GM23338 (cell line): ENCODE measurements around the gene ZMYND8. TPM values are rescaled to one million over a fixed set of nuclear protein-coding genes. Genes with fewer than 3 reads are reported as not detected.

Experiments used
- ATAC-seq: fragments of 200-7000 bp; cut with Tn5 transposase; 3 replicates; pipeline ENCODE4 v1.9.1; 2020
- DNase-seq: peaks from one replicate; pipeline ENCODE4 v3.0.0-alpha.2; 2015; ENCODE audit warnings: low spot score
- H2AFZ ChIP-seq: fragments of 200-600 bp; sonication (generic); 2 replicates; pipeline ENCODE4 v1.8.0; 2016; ENCODE audit warnings: antibody characterized with exemption, mild to moderate bottlenecking, moderate library complexity
- H3F3A ChIP-seq: fragments of 200-600 bp; sonication (generic); replicated peaks from 2 replicates; pipeline ENCODE4 v1.8.0; 2017; ENCODE audit warnings: antibody characterized with exemption, mixed run types, low read depth
- H3K27ac ChIP-seq: fragments of 200-600 bp; sonication (generic); 2 replicates; pipeline ENCODE4 v1.6.1; 2016; ENCODE audit warnings: low read depth
- H3K27me3 ChIP-seq: fragments of 200-600 bp; sonication (generic); 2 replicates; pipeline ENCODE4 v1.8.0; 2016; ENCODE audit warnings: mild to moderate bottlenecking, mixed run types, moderate library complexity; ENCODE audit not compliant: insufficient read depth
- H3K36me3 ChIP-seq: fragments of 200-600 bp; sonication (generic); 2 replicates; pipeline ENCODE4 v1.8.0; 2016; ENCODE audit warnings: mild to moderate bottlenecking; ENCODE audit not compliant: insufficient read depth
- H3K4me1 ChIP-seq: fragments of 200-600 bp; sonication (generic); 2 replicates; pipeline ENCODE4 v1.8.0; 2016; ENCODE audit warnings: mild to moderate bottlenecking, moderate library complexity; ENCODE audit not compliant: insufficient read depth
- H3K4me2 ChIP-seq: fragments of 200-600 bp; sonication (generic); 2 replicates; pipeline ENCODE4 v1.7.1; 2017; ENCODE audit warnings: mixed run types
- H3K4me3 ChIP-seq: fragments of 200-600 bp; sonication (generic); 2 replicates; pipeline ENCODE4 v1.6.1; 2016; ENCODE audit warnings: mixed run types
- H3K79me2 ChIP-seq: fragments of 200-600 bp; sonication (generic); replicated peaks from 2 replicates; pipeline ENCODE4 v1.8.0; 2017; ENCODE audit warnings: mild to moderate bottlenecking; ENCODE audit not compliant: insufficient read depth
- H3K9me2 ChIP-seq: fragments of 200-600 bp; sonication (generic); 2 replicates; pipeline ENCODE4 v1.8.0; 2017; ENCODE audit not compliant: insufficient read depth
- H4K20me1 ChIP-seq: fragments of 200-600 bp; sonication (generic); replicated peaks from 2 replicates; pipeline ENCODE4 v1.8.0; 2017; ENCODE audit warnings: mild to moderate bottlenecking; ENCODE audit not compliant: insufficient read depth
- H3K27ac Mint-ChIP-seq: 2 replicates; pipeline ENCODE4 v1.8.0; 2020; ENCODE audit warnings: inconsistent platforms, mild to moderate bottlenecking, moderate library complexity, mixed read lengths
- H3K27me3 Mint-ChIP-seq: 3 replicates; pipeline ENCODE4 v1.8.0; 2022; ENCODE audit warnings: low read depth, mild to moderate bottlenecking, moderate library complexity, mixed read lengths, inconsistent platforms; ENCODE audit not compliant: insufficient read depth, poor library complexity
- H3K36me3 Mint-ChIP-seq: 3 replicates; pipeline ENCODE4 v1.8.0; 2021; ENCODE audit warnings: low read depth, mild to moderate bottlenecking, inconsistent platforms, moderate library complexity, mixed read lengths
- H3K4me1 Mint-ChIP-seq: 3 replicates; pipeline ENCODE4 v1.8.0; 2020; ENCODE audit warnings: mild to moderate bottlenecking, inconsistent platforms, mixed read lengths
- H3K4me3 Mint-ChIP-seq: 3 replicates; pipeline ENCODE4 v1.8.0; 2021; ENCODE audit warnings: moderate library complexity, mild to moderate bottlenecking, inconsistent platforms, mixed read lengths
- H3K9me3 Mint-ChIP-seq: 3 replicates; pipeline ENCODE4 v1.8.0; 2020; ENCODE audit warnings: moderate library complexity, mild to moderate bottlenecking, inconsistent platforms, mixed read lengths
- CREB1 ChIP-seq: fragments of 250-450 bp; sonication (Bioruptor Pico); IDR thresholded peaks from 2 replicates; pipeline ENCODE4 v1.5.0; 2020; ENCODE audit warnings: low read depth, mild to moderate bottlenecking, moderate library complexity
- EZH2 ChIP-seq: fragments of 200-600 bp; sonication (generic); IDR thresholded peaks from one replicate; pipeline ENCODE4 v1.8.0; 2017; ENCODE audit warnings: antibody characterized with exemption, mild to moderate bottlenecking, low read depth; ENCODE audit not compliant: unreplicated experiment
- JUNB ChIP-seq: IDR thresholded peaks from one replicate; pipeline ENCODE4 v1.6.1; 2016; ENCODE audit warnings: antibody characterized with exemption; ENCODE audit not compliant: unreplicated experiment
- NANOG ChIP-seq: IDR thresholded peaks from 2 replicates; pipeline ENCODE4 v1.6.1; 2016; ENCODE audit warnings: antibody characterized with exemption, borderline replicate concordance
- POLR2AphosphoS5 ChIP-seq: IDR thresholded peaks from 2 replicates; pipeline ENCODE4 v1.6.1; 2016; ENCODE audit warnings: antibody characterized with exemption, low read depth
- STAT1 ChIP-seq: IDR thresholded peaks from one replicate; pipeline ENCODE4 v1.6.1; 2016; ENCODE audit warnings: antibody characterized with exemption; ENCODE audit not compliant: unreplicated experiment
- ZNF114 ChIP-seq: fragments of 250-450 bp; sonication (Bioruptor Pico); IDR thresholded peaks from 2 replicates; pipeline ENCODE4 v1.5.0; 2020; ENCODE audit warnings: mild to moderate bottlenecking, moderate library complexity
- ZNF331 ChIP-seq: fragments of 250-450 bp; sonication (Bioruptor Pico); IDR thresholded peaks from 2 replicates; pipeline ENCODE4 v1.5.0; 2020; ENCODE audit warnings: low read depth, mild to moderate bottlenecking, moderate library complexity
- polyA plus RNA-seq: library from polyadenylated mRNA; unstranded; fragments of >200 nt; fragmentation: Nextera tagmentation; extraction: Ambion mirVana; gene quantifications from 2 replicates; pipeline ENCODE4 v1.2.1, GENCODE V29; 2016
- total RNA-seq: library from RNA; depleted of rRNA; stranded (reverse); fragments of >200 nt; shearing (Covaris generic); gene quantifications from 2 replicates; pipeline ENCODE4 v1.2.3, GENCODE V29; 2014
- TF ChIP-seq, protein P1 (sequence below): IDR thresholded peaks from one replicate; pipeline ENCODE4 v1.6.1; 2018; ENCODE audit warnings: antibody characterized with exemption; ENCODE audit not compliant: unreplicated experiment
- TF ChIP-seq, protein P2 (sequence below): IDR thresholded peaks from 2 replicates; pipeline ENCODE4 v1.6.1; 2016; ENCODE audit warnings: antibody characterized with exemption
- TF ChIP-seq, protein P3 (sequence below), 2 experiments: fragments of 200-600 bp in 1 of 2; sonication (generic) in 1 of 2; conservative IDR thresholded peaks; 2 replicates each; pipeline versions ENCODE4 v1.5.1 to v1.6.1; 2016 to 2017; ENCODE audit warnings: antibody characterized with exemption in 2 of 2, low read depth in 2 of 2, mild to moderate bottlenecking in 2 of 2, moderate library complexity in 1 of 2

ZMYND8 gene
- total and polyA plus RNA-seq, 2 experiments from 2014 or later, result 70.9 to 128 TPM

DNA sequence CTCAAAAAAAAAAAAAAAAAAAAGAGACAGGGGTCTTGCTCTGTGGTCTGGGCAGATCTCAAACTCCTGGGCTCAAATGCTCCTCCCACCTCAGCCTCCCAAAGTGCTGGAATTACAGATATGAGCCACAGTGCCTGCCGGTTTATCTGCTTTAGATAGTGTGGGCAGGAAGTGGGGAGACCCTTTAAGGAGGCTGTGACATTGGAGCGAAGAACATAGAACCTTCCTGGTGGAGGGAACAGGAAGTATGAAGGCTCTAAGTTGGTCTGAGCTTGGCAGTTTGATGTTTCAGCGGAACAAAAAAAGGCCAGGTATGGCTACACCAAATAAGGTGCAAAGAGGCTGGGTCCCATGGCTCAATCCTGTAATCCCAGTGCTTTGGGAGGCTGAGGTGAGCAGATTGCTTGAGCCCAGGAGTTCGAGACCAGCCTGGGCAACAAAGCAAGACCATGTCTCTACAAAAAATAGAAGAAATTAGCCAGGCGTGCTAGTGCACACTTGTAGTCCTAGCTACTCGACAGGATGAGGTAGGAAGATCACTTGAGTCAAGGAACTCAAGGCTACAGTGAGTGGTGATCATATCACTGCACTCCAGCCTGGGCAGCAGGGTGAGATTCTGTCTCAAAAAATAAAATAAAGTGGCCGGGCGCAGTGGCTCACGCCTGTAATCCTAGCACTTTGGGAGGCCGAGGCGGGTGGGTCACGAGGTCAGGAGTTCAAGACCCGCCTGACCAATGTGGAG is 8.7 kb upstream of the ZMYND8 start (continued):
- TF ChIP-seq STAT1 (no peak), JUNB (no peak), CREB1 (CRISPR knock-in tag) (no peak), NANOG (no peak), EZH2 (no peak), POLR2AphosphoS5 (no peak)
- TF ChIP-seq, protein P1, sequence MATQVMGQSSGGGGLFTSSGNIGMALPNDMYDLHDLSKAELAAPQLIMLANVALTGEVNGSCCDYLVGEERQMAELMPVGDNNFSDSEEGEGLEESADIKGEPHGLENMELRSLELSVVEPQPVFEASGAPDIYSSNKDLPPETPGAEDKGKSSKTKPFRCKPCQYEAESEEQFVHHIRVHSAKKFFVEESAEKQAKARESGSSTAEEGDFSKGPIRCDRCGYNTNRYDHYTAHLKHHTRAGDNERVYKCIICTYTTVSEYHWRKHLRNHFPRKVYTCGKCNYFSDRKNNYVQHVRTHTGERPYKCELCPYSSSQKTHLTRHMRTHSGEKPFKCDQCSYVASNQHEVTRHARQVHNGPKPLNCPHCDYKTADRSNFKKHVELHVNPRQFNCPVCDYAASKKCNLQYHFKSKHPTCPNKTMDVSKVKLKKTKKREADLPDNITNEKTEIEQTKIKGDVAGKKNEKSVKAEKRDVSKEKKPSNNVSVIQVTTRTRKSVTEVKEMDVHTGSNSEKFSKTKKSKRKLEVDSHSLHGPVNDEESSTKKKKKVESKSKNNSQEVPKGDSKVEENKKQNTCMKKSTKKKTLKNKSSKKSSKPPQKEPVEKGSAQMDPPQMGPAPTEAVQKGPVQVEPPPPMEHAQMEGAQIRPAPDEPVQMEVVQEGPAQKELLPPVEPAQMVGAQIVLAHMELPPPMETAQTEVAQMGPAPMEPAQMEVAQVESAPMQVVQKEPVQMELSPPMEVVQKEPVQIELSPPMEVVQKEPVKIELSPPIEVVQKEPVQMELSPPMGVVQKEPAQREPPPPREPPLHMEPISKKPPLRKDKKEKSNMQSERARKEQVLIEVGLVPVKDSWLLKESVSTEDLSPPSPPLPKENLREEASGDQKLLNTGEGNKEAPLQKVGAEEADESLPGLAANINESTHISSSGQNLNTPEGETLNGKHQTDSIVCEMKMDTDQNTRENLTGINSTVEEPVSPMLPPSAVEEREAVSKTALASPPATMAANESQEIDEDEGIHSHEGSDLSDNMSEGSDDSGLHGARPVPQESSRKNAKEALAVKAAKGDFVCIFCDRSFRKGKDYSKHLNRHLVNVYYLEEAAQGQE, result no peak
- TF ChIP-seq, protein P2, sequence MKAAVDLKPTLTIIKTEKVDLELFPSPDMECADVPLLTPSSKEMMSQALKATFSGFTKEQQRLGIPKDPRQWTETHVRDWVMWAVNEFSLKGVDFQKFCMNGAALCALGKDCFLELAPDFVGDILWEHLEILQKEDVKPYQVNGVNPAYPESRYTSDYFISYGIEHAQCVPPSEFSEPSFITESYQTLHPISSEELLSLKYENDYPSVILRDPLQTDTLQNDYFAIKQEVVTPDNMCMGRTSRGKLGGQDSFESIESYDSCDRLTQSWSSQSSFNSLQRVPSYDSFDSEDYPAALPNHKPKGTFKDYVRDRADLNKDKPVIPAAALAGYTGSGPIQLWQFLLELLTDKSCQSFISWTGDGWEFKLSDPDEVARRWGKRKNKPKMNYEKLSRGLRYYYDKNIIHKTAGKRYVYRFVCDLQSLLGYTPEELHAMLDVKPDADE, result no peak

DNA sequence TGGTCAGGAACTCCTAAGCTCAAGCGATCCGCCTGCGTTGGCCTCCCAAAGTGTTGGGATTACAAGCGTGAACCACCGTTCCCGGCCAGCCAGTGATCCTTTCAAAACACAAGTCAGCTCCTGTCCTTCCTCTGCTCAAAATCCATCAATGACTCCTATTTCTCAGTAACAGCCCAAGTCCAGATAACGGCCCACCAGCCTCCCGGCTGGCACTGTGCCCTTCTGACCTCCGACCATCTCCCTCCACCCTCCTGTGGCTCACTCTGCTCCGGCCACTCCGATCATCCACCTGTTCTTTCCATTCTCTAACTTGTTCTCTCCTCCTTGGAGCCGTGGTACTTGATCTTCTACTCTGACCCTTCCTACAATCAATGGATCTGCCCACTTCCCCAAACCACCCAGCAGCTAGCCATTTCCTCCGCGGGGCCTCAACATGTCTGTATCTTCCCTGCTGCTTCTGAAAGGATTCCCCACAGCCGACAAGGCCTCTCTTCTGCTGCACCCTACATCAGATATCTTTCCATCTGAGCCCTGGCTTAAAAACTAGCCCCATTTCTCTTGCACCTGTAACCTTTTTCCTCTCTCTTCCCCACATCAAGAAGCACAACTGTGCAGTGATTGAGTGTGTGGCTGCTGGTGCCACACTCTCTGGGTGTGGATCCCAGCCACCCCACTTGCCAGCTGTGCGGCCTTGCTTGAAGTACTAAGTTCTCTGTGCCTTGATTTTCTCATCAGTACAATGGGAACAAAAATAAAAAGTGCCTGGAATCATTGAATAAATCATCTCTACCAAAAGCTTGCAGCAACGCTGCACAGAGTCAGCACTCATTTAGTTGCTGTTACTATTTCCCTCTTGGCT is 6.1 kb upstream of the ZMYND8 start:
- Histone ChIP-seq H3K79me2 (peaks cover 96% of the 10 kb centered on the region), H3K9me2 (no peaks in the 10 kb centered on the region), H3K27me3 (no peaks in the 10 kb centered on the region), H3K4me3 (no peak overlapping the region), H3F3A (peaks cover 26% of the 10 kb centered on the region), H3K4me2 (peak overlapping the region; percentile 69), H4K20me1 (no peaks in the 10 kb centered on the region; the same call in 1 of the 2 replicates), H2AFZ (no peak overlapping the region), H3K4me1 (peaks cover 71% of the 10 kb centered on the region), H3K27ac (peak overlapping the region; percentile 97), H3K36me3 (peaks cover 6% of the 10 kb centered on the region; the same call in 1 of the 2 replicates)
- Mint-ChIP-seq H3K27me3 (peaks cover 18% of the 10 kb centered on the region), H3K36me3 (peaks cover 64% of the 10 kb centered on the region), H3K4me1 (peaks cover 62% of the 10 kb centered on the region), H3K27ac (peak overlapping the region; percentile 53), H3K4me3 (peak overlapping the region; percentile 2; the same call in 2 of the 3 replicates), H3K9me3 (no peaks in the 10 kb centered on the region)
- DNase-seq, result no peak
- TF ChIP-seq, protein P2, result no peak
- TF ChIP-seq ZNF331 (CRISPR knock-in tag), result no peak
- no peak for TF ChIP-seq NANOG
- TF ChIP-seq, protein P3, sequence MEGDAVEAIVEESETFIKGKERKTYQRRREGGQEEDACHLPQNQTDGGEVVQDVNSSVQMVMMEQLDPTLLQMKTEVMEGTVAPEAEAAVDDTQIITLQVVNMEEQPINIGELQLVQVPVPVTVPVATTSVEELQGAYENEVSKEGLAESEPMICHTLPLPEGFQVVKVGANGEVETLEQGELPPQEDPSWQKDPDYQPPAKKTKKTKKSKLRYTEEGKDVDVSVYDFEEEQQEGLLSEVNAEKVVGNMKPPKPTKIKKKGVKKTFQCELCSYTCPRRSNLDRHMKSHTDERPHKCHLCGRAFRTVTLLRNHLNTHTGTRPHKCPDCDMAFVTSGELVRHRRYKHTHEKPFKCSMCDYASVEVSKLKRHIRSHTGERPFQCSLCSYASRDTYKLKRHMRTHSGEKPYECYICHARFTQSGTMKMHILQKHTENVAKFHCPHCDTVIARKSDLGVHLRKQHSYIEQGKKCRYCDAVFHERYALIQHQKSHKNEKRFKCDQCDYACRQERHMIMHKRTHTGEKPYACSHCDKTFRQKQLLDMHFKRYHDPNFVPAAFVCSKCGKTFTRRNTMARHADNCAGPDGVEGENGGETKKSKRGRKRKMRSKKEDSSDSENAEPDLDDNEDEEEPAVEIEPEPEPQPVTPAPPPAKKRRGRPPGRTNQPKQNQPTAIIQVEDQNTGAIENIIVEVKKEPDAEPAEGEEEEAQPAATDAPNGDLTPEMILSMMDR (conservative IDR thresholded peaks at IDR 0.05; ENCODE audit: low read depth in 2 of 2), result no peak
- TF ChIP-seq ZNF114, result no peak
- TF ChIP-seq, protein P1, result no peak
- ATAC-seq, result no peak
